SK-MEL-5 (cell line): Measurements from ENCODE around the gene CPOX. TPM values are rescaled to one million over a fixed set of nuclear protein-coding genes. Genes with fewer than 3 reads are reported as not detected.
"Not testable (repeated sequence)": the region's sequence is repeated elsewhere in the genome, so short reads cannot be mapped to it uniquely, and the experiment has no call there.

Experiments
- DNase-seq: peaks from one replicate; pipeline ENCODE4 v3.0.0-alpha.2; 2016; ENCODE audit warnings: low read depth, low spot score
- in situ Hi-C: cut with HindIII; loops from 2 replicates; pipeline ENCODE4 v1.10.0; 2016; ENCODE audit warnings: low sequenced_read_pairs, high pct_unique_total_duplicates, low pct_unique_long_range_greater_than_20kb
- total RNA-seq: library from RNA; depleted of rRNA; stranded (reverse); fragments of >200 nt; shearing (Covaris generic); gene quantifications from 2 replicates; pipeline ENCODE4 v1.2.3, GENCODE V29; 2014

Gene CPOX
- total RNA-seq, 1 experiment from 2014 or later: 69.5 TPM

DNA sequence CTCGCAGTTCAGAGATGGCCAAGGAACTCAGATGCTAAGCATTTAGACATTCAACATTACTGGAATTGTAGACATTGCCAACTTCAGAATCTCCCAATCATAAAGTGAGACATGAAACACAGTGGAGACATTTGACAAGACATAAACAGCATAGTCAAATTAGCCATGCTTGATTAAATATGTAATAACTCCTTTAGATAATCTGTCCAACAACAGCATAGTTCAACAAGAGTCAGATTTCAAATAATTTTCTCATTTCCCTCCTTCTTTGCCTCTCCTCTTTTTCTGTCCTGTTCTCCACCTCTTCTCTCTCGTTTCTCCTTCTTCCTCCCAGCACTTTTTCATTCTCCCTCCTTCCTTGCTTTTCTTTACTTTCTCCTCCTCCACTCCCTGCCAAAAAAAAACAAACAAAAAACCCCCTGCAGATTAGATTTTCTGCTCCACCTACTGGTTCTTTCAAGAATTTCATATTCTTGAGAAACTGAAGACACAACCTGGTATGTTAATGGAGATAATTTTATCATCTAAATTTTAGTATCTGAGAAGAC is 20.2 kb downstream of the CPOX start:
- DNase-seq: peak; percentile 68
- in situ Hi-C loops: no loop called here

DNA sequence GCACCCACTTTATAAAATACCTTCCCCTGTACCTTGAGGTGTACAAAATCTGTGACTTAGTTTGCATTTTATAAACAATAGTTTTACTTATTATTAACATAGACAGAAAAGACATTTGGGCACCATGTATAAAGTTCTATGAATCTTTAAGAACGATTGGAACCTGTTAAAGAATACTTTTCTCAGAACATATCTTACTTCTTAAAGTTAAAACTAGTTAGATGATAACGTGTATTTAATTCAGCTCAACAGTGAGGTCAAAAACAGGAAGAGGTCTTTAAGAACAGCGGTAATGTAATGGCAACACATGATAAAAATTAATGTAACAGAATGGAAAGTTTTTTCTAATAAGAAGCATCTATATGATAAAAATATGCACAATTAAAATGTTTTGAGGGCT is 25.0 kb downstream of the CPOX start:
- DNase-seq: no peak
- in situ Hi-C loops: no loop called here

- DNase-seq: no peak
- in situ Hi-C loops: no loop called here
Observed at GRCh38 chr3:98567666-98568270, 25.6 kb downstream of the CPOX start.

- in situ Hi-C loops: no loop called here
Observed at GRCh38 chr3:98565843-98566242, 27.6 kb downstream of the CPOX start.

GRCh38 chr3:98565237-98565643 is 28.2 kb downstream of the CPOX start:
- in situ Hi-C loops: no loop called here
- no peak for DNase-seq

More at GRCh38 chr3:98565843-98566242, 27.6 kb downstream of the CPOX start:
- no peak for DNase-seq

DNA sequence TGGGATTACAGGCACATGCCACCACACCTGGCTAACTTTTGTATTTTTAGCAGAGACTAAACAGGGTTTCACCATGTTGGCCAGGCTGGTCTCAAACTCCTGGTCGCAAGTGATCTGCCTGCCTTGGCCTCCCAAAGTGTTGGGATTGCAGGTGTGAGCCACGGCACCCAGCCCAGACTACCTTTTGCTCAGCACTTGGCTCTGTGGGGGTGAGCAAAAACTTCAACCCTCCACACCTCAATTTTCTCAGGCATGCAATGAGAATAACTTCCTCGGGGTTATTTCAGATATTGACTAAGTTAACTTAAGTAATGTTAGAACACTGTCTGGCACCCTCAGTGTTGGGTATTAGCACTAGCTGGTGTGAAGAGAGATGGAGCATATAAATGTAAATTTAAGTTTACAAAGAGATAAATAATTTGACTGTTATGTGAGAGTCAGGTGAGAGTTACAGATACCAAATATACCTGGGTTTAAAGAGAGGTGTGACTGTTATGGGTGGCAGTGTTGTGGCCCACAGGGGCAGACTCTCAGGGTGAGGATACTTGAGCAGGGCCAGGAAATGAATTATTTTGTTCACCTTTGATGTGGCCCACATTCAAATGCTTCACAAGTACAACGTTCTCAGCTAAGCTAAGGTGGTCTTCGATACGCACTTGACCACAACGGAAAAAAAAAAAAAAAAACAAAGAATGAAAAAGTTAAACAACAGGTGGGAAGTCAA is 29.0 kb downstream of the CPOX start:
- in situ Hi-C loops: no loop called here
- no peak for DNase-seq

DNA sequence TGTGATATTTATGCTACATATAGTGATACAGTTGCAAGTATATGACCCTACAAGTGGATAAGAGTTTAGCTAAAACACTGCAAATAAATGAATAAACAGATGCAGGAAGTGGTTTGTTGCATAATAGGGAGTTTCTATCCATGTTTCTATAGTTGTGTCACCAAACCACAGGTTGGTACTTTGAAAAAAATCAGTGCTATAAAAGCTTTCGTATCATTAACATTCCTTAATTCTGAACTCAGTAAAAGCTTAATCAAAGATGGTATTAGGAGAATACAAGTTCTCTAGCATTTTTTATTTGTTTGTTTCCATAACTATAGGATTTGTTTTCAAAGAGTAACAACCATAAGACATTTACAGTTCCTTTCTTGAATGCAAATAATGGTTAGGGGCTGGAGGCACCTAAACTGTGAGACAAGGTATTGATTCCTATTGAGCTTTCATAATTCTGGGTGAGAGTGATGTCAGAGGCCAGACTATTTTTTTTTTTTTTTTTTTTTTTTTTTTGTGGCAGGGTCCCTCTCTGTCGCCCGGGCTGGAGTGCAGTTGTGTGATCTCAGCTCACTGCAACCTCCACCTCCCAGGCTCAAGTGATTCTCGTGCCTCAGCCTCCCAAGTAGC is 29.6 kb downstream of the CPOX start:
- no peak for DNase-seq
- in situ Hi-C loops: no loop called here

GRCh38 chr3:98561727-98562521 is 31.5 kb downstream of the CPOX start:
- in situ Hi-C loops: no loop called here
- DNase-seq: no peak

DNA sequence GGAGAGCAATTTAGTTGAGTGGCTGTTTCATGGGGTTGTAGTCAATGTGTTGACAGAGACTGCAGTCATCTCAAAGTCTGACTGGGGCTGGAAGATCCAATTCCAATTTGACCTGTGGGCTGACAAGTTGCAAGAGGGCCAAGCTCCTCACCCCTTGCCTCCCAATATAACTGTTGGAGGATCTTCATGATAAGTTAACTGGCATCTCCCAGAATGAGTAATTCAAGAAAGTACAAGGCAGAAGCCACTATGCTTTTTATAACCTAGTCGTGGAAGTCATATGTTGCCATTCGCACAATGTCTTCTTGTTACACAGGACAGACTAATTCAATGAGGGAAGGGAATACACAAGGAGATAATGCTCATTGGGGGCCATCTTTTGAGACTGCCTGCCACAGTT is 32.5 kb downstream of the CPOX start:
- DNase-seq: peak; percentile 73
- in situ Hi-C loops: no loop called here

DNA sequence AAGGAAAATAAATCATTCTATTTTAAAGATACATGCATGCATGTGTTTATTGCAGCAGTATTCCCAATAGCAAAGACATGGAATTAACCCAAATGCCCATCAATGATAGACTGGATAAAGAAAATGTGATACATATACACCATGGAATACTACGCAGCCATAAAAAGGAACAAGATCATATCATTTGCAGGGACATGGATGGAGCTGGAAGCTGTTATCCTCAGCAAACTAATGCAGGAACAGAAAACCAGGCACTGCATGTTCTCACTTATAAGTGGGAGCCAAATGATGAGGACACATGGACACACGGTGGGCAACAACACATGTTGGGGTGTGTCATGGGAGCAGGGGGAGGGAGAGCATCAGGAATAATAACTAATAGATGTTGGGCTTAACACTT is 33.6 kb downstream of the CPOX start:
- DNase-seq, in situ Hi-C loops: not testable (repeated sequence)

GRCh38 chr3:98558100-98558827 is 35.1 kb downstream of the CPOX start:
- in situ Hi-C loops: no loop called here

GRCh38 chr3:98557324-98558010 is 35.9 kb downstream of the CPOX start:
- in situ Hi-C loops: no loop called here
- DNase-seq: no peak

More at GRCh38 chr3:98558100-98558827, 35.1 kb downstream of the CPOX start:
- DNase-seq: no peak

DNA sequence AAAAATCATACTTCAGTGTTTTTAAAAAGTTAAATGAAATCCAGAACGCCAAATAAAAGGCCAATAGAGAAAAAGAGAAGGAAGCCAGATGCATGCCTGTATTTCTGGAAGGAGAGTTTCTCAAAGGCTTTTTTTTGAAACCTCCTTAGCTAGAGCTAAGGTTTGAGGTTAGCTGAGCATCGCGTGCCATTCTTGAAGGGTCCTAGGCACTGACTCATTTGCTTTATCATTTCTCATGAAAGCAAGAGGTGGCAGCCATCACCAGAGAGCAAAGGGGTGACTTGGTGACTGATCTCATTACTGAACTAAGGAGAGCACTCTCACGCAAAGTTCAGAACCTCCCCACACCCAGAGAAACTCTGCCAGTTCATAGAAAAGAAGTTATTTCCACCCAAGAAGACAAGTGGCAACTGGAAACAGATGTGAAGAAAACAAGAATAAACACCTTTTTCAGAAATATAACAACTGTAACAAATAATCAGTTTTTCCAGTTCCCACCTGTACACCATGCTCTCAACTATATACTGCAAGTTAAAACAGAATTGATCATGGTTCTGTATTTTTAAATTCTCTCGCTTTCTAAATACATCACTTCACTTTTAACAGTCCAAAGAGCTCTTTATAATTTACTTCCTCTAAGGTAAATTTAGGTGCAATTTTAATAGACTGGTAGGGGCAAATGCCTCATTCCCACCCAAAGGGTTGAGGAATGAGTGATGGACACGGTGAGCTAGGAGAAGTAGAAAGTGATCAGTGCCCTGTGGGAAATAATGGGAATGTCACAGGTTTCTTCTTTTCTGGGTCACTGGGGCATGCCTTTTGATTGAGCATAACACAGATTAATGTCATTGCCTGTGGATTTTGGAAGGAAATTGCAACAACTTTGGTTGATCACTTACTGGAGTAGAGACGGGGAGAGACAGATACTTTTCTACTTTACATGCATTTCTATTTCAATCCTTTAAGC is 37.0 kb downstream of the CPOX start:
- no peak for DNase-seq
- in situ Hi-C loops: no loop called here

GRCh38 chr3:98555025-98555379 is 38.4 kb downstream of the CPOX start:
- in situ Hi-C loops: no loop called here
- no peak for DNase-seq

DNA sequence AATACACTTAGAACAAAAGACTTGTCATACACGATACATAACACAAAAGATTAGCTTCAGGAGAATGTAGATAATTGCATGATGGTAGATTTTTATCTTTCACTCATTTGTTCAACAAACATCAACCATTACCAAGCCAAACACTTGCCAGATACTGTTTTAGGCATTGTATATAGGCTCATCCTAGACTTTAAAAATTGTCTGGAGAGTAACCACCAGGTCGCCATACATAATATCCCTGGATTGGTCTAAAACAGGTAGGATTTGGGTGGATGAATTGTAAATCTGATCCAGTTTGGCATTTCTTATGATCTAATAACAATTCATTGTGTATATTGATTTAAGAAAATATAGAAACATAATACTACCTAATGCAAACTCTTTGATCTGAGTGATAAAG is 38.8 kb downstream of the CPOX start:
- in situ Hi-C loops: no loop called here
- no peak for DNase-seq

GRCh38 chr3:98553753-98554152 is 39.7 kb downstream of the CPOX start:
- DNase-seq: no peak
- in situ Hi-C loops: no loop called here
